Left lung (tissue), 10 donors: Measurements from ENCODE around the gene QSER1. TPM values are rescaled to one million over a fixed set of nuclear protein-coding genes. Genes with fewer than 3 reads are reported as not detected.

Source experiments
- ATAC-seq: fragments of 200-7000 bp; cut with Tn5 transposase; one replicate; pipeline ENCODE4 v1.9.1; 2020; ENCODE audit warnings: moderate library complexity
- DNase-seq, 4 donors: peaks; one replicate each; pipeline ENCODE4 v3.0.0-alpha.2; 2013 to 2020
- H3K27ac ChIP-seq, 2 donors: fragments of 200-600 bp; sonication (generic) in 1 of 2; one replicate each; pipeline versions ENCODE4 v1.5.0 to v1.8.0; 2020 to 2021
- H3K27me3 ChIP-seq, 2 donors: fragments of 200-600 bp; sonication (generic) in 1 of 2; one replicate each; pipeline versions ENCODE4 v1.5.0 to v1.8.0; 2020 to 2021
- H3K36me3 ChIP-seq, 2 donors: fragments of 200-600 bp; sonication (generic) in 1 of 2; one replicate each; pipeline versions ENCODE4 v1.5.0 to v1.8.0; 2020 to 2021
- H3K4me1 ChIP-seq, 2 donors: fragments of 200-600 bp; one replicate each; pipeline ENCODE4 v1.8.0; 2021
- H3K4me3 ChIP-seq, 2 donors: fragments of 200-600 bp; sonication (generic) in 1 of 2; one replicate each; pipeline versions ENCODE4 v1.5.0 to v1.8.0; 2020 to 2021; ENCODE audit warnings: mild to moderate bottlenecking in 1 of 2
- H3K9me3 ChIP-seq, 2 donors: fragments of 200-600 bp; sonication (generic) in 1 of 2; one replicate each; pipeline versions ENCODE4 v1.5.0 to v1.8.0; 2020 to 2021
- intact Hi-C, 2 donors: fragments of 100-400 bp; cut with DNase I; formaldehyde crosslinking; loops; one replicate each; pipeline versions ENCODE4 v1.11.2 to v1.14.2; 2022
- polyA plus RNA-seq, 6 donors: library from polyadenylated mRNA; unstranded; fragments of 120-200 nt; gene quantifications; one replicate each; pipeline ENCODE4 v1.2.1, GENCODE V29; 2013; ENCODE audit not compliant: insufficient read length in 6 of 6
- total RNA-seq, 2 donors: library from RNA; stranded (reverse); fragmentation: NEBNext Ultra II Directional; extraction: Animal tissue kit (Norgen Biotek cat#: 25700); gene quantifications; one replicate each; pipeline ENCODE4 v1.2.1, GENCODE V29; 2021
- TF ChIP-seq, protein P1 (sequence below), 2 donors: fragments of 200-600 bp; sonication (generic) in 1 of 2; IDR thresholded peaks; one replicate each; pipeline versions ENCODE4 v1.5.0 to v1.8.0; 2021; ENCODE audit warnings: antibody characterized with exemption in 2 of 2
- donor health status: DM: no; HTN: yes; CAD: no.
- donor health status: DM: no; HTN: no; CAD: no.

Gene QSER1
- total and polyA plus RNA-seq, 8 donors, result 23.4 to 47.4 (median 41.0) TPM

DNA sequence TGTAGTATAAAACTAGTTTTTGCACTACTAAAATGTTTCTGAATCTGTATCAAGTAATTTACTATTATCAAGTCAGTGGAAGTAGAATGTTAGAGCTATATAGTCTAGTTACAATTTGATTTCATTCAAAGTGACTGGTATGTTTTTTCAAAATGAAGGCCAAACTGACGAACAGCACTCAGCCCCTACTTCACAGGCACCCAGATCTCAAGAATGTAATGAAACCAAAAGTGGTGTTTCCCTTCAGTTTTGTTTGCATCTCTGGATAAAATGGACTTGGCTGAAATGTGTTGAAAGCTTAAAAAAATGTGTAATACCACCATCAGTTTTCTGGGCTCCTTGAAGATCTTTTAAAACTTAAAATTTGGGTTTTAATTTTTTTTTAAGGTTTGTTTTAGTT lies 46.4 kb downstream of the QSER1 start:
- ATAC-seq, result peak; percentile 34
- H3K9me3 ChIP-seq, result no peaks in the 10 kb centered on the region
- DNase-seq, result peak in 1 of 4 donors; percentile 16
- intact Hi-C loops, result no loop called here
- peaks cover 0 to 28% of the 10 kb centered on the region in 2 donors for H3K36me3 ChIP-seq
- H3K27me3 ChIP-seq, result no peaks in the 10 kb centered on the region
- TF ChIP-seq, protein P1, sequence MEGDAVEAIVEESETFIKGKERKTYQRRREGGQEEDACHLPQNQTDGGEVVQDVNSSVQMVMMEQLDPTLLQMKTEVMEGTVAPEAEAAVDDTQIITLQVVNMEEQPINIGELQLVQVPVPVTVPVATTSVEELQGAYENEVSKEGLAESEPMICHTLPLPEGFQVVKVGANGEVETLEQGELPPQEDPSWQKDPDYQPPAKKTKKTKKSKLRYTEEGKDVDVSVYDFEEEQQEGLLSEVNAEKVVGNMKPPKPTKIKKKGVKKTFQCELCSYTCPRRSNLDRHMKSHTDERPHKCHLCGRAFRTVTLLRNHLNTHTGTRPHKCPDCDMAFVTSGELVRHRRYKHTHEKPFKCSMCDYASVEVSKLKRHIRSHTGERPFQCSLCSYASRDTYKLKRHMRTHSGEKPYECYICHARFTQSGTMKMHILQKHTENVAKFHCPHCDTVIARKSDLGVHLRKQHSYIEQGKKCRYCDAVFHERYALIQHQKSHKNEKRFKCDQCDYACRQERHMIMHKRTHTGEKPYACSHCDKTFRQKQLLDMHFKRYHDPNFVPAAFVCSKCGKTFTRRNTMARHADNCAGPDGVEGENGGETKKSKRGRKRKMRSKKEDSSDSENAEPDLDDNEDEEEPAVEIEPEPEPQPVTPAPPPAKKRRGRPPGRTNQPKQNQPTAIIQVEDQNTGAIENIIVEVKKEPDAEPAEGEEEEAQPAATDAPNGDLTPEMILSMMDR (IDR thresholded peaks at IDR 0.05), result no peak
- H3K4me1 ChIP-seq, result no peaks in the 10 kb centered on the region
- no peak overlapping the region for H3K4me3 ChIP-seq
- H3K27ac ChIP-seq, result no peak overlapping the region

DNA sequence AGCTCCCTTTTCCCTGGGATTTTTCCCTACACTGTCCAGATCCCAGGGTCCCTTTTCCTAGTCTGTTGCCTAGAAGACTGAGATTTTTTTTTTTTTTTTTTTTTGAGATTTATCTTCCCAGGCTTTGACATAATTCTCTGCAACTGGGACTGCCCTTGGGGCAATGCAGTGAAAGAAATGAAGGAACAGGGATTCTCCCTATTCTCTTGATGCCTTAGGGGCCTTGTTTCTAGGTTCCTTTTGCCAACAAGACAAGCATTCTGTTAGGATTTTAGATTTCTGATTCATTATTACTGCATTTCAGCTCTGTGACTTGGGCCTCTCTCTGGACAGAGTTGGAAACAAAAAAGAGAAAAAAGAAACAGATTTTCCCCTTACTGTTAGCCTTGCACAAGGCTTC lies 47.3 kb downstream of the QSER1 start:
- H3K36me3 ChIP-seq, result peaks cover 0 to 21% of the 10 kb centered on the region in 2 donors

DNA sequence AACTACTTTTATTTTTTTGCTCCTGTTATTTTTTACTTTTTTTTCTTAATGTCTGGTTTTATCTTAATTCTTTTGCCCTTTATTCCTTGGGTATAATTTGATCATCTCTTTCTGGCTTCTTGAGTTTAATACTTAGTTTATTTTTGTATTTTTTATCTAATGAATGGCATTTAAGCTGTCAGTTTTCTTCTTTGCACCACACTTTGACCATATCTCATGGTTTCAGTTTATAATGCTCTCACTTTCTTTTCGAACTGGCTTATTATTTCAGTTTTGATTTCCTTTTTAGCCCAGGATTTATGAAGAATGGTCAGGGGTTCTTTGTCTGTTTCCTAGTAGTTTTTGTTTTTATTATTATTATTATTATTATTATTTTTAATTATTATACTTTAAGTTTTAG lies 48.3 kb downstream of the QSER1 start:
- peaks cover 0 to 11% of the 10 kb centered on the region in 2 donors for H3K36me3 ChIP-seq
- H3K4me1 ChIP-seq, result no peaks in the 10 kb centered on the region
- DNase-seq, result no peak
- no peaks in the 10 kb centered on the region for H3K9me3 ChIP-seq
- H3K27me3 ChIP-seq, result no peaks in the 10 kb centered on the region
- TF ChIP-seq, protein P1 (IDR thresholded peaks at IDR 0.05), result no peak
- H3K4me3 ChIP-seq, result no peak overlapping the region
- ATAC-seq, result no peak
- intact Hi-C loops, result no loop called here
- no peak overlapping the region for H3K27ac ChIP-seq

More for the DNA sequence above, 47.3 kb downstream of the QSER1 start:
- Histone ChIP-seq H3K27me3 (no peaks in the 10 kb centered on the region), H3K9me3 (no peaks in the 10 kb centered on the region), H3K4me3 (no peak overlapping the region), H3K4me1 (no peaks in the 10 kb centered on the region), H3K27ac (no peak overlapping the region)
- TF ChIP-seq, protein P1 (IDR thresholded peaks at IDR 0.05), result no peak
- intact Hi-C loops, result no loop called here
- DNase-seq (no peak), ATAC-seq (no peak)

DNA sequence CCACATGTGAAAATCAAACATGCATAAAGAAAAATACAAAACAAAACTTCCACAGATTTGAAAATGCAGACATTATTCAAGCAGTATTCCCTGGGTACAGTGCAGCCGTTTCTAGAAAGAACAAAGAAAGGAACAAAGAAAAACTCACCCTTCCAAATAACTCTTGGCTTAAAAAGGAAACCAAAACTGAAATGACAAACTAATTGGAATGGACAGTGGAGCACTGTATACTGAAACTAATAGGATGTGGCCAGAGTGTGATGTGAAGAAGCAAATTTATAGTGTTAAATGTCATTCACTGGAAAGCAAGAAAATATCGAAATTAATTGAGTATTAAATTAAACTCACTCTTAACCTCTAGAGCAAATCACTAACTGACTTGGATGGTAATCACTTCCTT lies 55.4 kb downstream of the QSER1 start:
- no peak overlapping the region for H3K4me3 ChIP-seq
- peaks cover 0 to 13% of the 10 kb centered on the region in 2 donors for H3K9me3 ChIP-seq
- no peaks in the 10 kb centered on the region for H3K27me3 ChIP-seq
- no peaks in the 10 kb centered on the region for H3K4me1 ChIP-seq
- DNase-seq (no peak), ATAC-seq (no peak)
- no peak overlapping the region for H3K27ac ChIP-seq
- TF ChIP-seq, protein P1 (IDR thresholded peaks at IDR 0.05), result no peak
- no peaks in the 10 kb centered on the region for H3K36me3 ChIP-seq
- intact Hi-C loops, result no loop called here

DNA sequence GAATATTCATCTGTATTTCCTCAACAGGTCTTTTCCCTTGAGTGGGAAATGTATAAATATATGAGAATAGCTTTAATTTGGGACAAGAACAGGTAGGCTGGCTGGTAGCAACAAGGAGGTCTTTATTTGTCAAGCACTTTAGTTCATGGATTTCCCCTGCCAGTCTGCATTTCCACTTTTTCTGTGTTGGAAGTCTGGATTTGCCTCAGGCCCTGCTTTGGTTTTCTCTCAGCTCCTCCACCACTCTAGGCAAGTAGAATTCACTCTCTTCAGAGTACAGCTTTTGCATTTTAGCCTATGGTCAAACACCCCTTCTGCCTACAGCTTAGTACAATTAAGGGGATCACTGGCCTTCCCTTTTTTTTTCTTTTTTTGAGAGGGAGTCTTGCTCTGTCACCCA lies 57.1 kb downstream of the QSER1 start:
- Histone ChIP-seq H3K27ac (no peak overlapping the region), H3K36me3 (no peaks in the 10 kb centered on the region), H3K27me3 (no peaks in the 10 kb centered on the region), H3K4me3 (no peak overlapping the region), H3K4me1 (no peaks in the 10 kb centered on the region), H3K9me3 (peaks cover 0 to 13% of the 10 kb centered on the region in 2 donors)
- no peak for ATAC-seq
- DNase-seq, result peak in 1 of 4 donors; percentile 3
- intact Hi-C loops, result no loop called here
- TF ChIP-seq, protein P1 (IDR thresholded peaks at IDR 0.05), result no peak
